ENCODE data around the gene COMMD1.
"Not testable (repeated sequence)": the region's sequence is repeated elsewhere in the genome, so short reads cannot be mapped to it uniquely, and the experiment has no call there.

COMMD1 gene

DNA sequence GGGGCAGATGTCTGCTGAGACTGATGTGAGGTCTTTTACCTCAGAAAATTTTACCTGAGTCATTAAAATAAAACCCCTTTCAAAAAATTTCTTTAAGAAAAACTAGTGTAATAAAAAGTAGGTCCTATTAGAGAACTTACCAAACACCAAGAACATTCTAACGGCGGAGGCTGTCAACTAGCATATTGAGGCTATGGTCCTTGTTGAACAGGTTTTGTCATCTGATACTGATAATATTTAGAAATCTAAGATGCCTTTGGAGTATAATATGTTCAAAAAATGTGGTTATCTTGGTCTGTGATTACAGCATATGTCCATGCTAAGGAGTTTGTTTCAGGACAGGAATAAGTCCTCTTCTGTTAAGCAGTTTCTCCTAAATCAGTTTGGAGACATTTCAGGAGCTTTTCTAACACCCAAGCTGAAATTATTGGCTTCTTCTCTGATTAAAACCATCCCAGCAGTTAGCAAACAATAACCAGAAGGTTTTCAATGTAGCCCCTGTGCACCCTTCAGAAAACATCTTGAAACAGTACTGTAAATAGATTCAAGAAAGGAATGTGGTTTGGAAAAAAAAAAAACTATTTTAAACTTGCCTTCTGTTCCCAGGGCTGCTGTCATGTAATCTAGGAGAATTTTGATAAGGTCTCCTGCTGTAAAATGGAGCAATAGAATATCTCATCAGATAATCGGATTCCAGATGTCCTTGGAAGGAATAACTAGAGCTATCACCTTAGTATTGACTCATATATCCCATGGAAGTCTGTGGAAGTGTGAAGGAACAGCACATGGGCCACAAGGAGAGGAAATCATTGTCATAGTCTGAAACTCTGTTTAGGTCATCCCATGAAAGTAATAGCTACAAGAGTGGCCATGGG, 231.7 kb downstream of the COMMD1 start:
- no peak for DNase-seq (ENCODE audit: low read depth in 2 of 2, low spot score in 1 of 2)

DNA sequence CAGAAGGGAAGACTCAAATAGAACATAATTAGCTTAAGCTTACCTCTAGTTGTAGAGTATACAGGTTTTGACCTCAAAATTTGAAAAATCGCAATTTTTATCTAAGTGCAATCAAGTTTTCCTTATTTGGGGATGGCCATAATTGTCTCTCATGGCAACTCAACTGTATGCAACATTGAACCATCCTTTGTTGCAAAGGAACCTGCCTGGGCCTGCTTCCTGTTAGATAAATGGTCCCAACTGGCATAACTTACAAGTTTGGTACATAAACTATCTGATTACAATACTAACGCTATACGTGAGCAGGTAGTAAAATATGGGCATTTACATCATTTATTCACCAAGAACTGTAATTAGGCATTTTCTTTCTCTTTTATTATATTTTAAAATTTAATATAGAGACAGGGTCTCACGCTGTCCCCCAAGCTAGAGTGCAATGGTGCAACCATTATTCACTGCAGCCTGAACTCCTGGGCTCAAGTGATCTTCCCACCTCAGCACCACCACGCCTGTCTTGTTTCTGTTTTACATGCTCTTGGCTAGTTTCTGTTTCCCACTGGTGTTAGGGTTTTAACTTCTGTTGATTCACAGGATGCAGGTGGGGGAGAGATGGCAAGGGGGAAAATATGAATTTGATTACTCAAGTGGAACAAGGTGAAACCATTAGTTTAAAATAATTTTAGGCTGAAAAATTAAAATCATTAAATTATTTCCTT, 235.1 kb downstream of the COMMD1 start:
- DNase-seq (ENCODE audit: low read depth in 2 of 2, low spot score in 1 of 2) = no peak

DNA sequence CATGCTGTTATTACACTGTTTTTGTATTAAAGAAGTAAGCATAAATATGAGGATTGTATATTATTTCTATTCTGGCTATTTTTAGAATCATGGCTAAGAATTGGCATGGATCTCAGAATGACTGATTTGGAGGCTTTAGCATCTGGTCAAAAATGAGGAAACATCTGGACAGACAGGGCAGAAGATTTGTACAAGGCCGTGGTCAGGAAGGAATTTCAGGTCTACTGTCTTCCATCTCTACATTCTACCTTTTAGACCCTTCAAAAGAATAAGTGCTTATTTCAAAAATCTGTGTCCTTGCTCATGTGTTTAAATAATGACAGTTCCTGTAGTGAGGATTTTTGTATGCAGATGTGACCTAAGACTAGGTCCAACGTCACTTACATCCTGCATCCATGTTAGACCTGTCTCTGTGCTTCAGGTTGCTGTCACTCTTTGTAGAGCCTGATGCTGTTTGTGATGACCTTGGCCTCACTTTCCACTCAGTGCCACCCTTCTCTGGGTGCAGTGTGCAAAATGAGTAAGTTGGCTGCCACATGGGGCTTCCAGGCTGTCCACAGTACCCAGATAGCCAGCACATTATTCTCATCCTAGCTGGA, 235.8 kb downstream of the COMMD1 start:
- no peak for DNase-seq (ENCODE audit: low read depth in 2 of 2, low spot score in 1 of 2)

DNA sequence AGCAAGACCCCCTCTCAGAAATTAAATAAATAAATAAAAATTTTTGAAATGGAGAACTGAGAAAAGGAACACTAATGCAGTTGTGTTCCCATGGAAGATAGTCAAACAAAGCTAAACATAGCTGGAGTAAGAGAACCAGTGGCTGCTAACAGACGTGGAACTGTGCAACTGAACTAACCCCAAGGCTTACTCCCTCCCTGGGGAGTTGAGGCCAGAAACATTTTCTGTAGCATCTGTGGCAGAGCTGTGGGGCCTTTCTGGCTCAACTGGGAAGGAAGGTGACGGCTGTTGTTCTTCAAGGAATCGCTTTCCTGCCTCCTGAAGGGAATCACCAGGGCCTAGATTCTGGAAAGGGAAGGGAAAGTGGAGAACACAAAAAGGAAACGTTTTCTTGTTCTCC, 236.6 kb downstream of the COMMD1 start:
- DNase-seq (ENCODE audit: low read depth in 2 of 2, low spot score in 1 of 2) = no peak

DNA sequence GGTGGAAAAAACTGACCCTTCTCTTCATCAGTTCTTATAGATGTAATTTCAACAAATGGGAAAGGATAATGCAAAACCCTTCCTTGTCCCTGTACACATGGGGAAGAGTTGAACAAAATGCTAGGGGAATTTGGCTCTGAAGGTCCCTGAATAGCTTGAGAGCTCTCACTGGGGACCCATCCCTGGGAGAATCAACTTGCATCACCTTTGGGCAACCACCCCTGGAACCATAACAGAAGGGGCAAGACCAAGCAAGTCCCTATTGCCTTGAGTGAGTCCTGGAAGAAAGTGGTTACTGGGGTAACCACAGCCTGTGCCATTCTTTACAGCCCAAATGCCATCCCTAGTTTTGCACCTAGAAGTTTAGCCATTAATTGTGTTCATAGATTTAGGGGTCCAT, 238.2 kb downstream of the COMMD1 start:
- no peak for DNase-seq (ENCODE audit: low read depth in 2 of 2, low spot score in 1 of 2)

DNA sequence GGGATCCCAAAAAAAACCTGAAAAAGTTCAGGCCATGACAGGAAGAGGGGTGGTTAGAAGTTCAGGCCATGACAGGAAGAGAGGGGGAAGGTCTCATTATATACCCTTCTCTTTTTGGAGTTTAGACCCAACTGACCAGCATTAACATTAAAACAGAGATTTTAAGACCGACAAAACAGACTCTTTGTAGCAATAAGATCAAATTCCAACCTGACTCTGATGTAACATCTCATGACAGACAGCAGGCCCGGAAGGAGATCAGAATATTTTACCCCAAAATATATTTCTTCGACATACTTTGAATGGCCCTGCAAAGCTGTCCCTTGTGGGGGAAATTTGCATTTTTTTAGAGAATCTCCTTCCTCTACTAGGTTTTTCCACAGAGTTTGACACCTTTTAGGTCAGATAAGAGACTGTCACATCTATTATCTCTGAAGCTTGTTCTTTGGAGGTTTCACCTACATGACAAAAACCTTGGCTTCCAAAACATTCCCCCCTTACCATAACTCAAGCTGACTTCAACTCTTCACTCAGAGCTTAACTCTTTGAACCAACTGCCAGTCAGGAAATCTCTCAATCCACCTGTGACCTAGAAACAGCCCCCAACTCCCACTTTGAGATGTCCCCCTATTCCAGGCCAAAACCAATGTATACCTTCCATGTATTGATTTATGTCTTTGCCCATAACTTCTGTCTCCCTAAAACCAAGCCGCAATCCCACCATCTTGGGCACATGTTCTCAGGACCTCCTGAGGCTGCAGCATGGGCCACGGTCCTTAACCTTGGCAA, 239.4 kb downstream of the COMMD1 start:
- no peak for DNase-seq (ENCODE audit: low read depth in 2 of 2, low spot score in 1 of 2)

DNA sequence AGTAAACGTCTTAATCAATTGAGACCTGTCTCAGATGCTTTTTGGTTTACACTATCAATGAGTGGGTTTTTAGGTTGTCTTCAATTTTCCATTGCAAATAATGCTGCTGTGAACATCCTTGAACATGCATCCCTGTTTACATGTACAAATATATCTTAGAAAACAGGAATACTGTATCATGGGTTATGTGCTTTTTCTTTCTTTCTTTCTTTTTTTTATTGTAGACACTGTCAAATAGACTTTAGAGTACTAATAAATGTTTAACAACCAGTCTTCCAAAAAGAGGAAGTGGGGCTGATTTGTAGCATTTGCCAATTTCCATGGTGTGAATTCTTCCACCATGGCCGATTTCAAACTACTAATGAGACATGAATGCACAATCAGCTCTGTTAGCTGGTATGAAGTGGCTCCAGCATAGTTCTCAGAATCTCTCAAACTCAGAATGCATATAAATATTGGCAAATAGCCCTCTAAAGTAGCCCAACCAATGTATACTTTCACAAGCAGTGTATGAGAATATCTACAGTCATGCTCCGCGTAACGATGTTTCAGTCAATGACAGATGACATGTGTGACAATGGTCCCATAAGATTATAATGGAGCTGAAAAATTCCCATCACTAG, 240.1 kb downstream of the COMMD1 start:
- DNase-seq (ENCODE audit: low read depth in 2 of 2, low spot score in 1 of 2) = no peak

DNA sequence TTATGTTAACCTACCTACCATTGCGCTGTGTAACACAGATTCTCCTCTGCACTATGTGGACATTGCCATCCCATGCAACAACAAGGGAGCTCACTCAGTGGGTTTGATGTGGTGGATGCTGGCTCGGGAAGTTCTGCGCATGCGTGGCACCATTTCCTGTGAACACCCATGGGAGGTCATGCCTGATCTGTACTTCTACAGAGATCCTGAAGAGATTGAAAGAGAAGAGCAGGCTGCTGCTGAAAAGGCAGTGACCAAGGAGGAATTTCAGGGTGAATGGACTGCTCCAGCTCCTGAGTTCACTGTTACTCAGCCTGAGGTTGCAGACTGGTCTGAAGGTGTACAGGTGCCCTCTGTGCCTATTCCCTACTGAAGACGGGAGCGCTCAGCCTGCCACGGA, 241.3 kb downstream of the COMMD1 start:
- peak in 1 of 2 donors; percentile 1 for DNase-seq (ENCODE audit: low read depth in 2 of 2, low spot score in 1 of 2)

DNA sequence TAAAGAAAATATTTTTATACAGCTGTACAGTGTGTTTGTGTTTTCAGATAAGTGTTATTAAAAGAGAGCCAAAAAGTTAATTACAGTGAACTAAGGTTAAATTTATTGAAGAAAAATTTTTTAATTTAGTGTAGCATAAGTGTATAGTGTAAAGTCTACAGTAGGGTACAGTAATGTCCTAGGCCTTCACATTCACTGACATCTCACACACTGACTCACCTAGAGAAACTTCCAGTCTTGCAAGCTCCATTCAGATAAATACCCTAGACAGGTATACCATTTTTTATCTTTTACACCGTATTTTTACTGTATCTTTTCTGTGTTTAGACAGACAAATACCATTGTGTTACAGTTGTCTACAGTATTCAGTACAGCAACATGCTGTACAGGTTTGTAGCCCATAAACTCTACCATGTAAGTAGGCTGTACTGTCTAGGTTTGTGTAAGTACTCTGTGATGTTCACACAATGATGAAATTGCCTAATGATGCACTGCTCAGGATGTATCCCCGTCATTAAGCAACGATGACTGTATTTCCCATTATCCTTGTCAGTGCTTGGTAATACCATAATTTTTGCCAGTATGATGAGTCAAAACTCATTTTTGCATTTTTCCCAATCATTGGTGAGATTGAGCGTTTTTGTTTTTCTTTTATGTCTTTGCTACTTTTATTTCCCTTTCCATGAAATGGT, 242.3 kb downstream of the COMMD1 start:
- DNase-seq (ENCODE audit: low read depth in 2 of 2, low spot score in 1 of 2) = no peak

DNA sequence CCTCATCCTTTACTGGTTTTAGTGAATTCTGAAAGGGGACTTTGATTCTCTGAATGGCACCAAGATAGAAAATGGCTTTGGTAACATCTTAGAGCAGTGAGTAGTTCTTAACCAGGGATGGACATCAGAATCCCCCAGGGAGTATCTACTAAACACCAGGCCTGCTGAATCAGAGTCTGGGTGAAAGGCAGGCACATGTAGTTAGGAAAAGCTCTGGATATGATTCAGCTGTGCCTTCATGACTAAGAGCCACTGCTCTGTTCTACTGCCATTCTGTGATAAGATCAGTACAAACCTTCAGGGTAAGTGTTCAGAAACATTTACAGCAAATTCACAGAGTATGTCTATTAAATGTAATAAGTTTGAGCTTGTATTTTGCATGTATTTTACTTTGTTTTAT, 244.2 kb downstream of the COMMD1 start:
- no peak for DNase-seq (ENCODE audit: low read depth in 2 of 2, low spot score in 1 of 2)

DNA sequence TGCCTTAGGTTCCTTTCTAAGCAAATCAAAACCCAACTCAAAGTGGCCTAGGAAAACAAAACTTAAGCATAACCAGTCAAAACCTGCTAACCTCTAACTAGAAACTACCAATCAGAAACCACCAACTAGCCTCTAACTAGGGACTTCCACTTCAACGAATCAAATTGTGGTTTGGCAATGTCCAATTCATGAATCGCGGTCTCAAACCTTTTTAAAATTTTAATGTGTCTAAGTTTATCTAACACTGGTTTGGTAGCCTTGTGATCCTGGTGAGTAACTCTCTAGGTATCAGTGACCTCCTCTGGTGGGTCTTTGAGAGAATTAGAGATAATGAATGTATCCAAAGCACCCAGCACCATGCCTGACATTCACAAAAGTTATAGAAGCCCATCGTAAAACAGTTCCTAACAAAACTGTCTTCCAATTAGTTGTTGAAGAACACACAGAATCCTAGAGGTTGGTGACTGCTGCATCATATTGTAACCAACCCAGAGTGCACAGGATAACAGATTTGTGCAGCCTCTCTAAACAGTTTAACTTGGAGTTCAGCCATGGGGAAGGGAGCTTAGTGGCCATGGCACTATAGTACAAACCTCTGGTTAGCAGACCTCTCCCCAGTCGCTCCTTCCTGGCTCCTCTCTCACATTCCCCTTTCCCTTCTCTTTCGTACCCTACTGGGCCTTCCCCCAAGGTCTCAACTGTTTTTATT, 245.3 kb downstream of the COMMD1 start:
- no peak for DNase-seq (ENCODE audit: low read depth in 2 of 2, low spot score in 1 of 2)

DNA sequence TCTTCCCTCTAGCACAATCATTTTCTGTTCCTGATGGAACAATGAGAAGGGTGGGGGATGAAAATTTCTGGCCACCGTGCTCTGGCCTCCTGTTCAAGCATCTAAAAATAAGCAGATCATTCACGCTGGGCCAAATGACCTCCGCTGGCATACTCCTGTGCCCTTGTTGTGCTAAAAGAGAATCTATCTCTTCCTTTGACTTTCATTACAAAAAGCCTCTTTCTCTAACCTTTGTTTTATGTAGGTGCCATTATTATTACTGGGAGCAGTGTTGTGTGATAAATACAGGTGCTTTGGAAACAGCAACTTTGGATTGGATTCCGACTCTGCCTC, 245.8 kb downstream of the COMMD1 start:
- DNase-seq (ENCODE audit: low read depth in 2 of 2, low spot score in 1 of 2) = no peak

DNA sequence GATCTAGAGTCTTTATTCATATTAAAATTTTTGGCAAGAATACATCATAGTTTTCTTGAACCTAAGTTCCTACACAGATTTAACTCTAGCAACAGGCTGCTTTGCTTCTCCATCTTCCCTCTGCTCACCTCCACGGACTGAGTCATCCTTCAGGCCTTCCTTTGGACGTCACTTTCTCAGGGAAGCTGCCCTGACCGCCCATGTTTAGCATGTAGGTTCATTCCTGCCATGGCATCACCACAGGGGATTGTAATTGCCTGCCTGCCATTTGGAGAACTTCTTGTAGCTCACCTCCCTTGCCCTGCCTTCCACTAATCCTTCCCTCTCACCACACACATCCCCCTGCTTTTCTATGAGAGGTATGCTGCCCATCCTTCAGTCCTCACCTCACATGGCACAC, 246.5 kb downstream of the COMMD1 start:
- no peak for DNase-seq (ENCODE audit: low read depth in 2 of 2, low spot score in 1 of 2)

DNA sequence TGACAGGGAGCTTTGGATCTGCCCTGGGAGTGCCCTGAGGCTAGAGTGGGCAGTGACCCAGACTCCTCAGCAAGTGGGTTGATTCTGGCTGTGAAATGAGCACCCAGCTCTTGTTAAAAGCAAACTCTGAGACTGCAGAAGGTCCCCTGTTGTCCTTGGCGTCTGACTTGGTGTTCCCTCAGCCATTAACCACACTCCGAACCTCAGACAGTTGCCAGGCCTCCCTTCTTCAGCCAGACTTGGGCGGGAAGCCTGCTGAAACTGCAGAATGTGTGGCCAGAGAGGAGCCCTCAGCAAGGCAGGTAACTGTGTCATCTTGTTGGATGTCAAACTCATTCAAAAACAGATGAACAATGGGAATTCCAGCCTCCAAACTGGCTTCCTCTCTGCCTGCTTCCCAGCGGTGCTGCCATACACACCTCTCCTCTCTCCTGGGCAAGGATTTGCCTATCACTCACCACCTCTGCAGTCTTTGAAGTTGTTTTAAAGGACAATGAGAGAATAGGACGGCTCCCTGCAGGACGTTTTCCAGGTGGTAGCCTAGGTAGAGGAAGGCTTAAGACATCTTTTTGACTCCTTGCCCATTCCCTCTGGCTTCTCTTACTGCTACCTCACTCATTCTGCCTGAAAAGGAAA, 251.5 kb downstream of the COMMD1 start:
- no peak for DNase-seq (ENCODE audit: low read depth in 2 of 2, low spot score in 1 of 2)

DNA sequence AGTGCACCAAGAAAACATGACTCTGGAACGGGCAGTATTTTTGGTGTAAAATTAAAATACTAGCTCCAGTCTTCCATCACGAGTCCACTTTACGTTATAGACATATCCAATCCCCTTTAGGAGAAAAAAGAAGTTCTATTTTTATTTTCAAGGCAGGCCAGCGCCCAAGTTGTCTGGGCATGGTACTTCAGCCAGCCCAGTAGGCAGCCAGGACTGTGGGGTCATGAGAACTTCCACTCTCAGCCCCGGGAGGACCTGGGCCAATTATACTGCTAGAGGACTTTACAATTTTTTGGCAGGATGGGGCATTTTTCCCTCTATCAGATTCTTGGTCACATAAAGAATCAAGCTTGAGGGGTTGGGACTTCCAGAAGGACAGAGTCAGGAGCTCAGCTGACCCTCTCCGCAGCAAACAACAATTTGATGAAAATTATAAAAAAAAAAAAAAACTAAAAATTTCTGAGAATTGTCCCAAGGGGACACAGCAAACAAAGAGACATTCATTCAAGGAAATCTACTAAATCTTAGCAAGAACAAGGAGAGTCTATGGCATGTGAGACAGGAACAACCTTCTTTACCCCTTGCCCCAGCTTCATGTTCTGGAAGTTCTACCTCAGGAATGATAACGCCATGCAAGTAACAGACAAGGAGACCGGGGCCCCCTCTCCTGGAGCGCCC, 253.1 kb downstream of the COMMD1 start:
- no peak for DNase-seq (ENCODE audit: low read depth in 2 of 2, low spot score in 1 of 2)

DNA sequence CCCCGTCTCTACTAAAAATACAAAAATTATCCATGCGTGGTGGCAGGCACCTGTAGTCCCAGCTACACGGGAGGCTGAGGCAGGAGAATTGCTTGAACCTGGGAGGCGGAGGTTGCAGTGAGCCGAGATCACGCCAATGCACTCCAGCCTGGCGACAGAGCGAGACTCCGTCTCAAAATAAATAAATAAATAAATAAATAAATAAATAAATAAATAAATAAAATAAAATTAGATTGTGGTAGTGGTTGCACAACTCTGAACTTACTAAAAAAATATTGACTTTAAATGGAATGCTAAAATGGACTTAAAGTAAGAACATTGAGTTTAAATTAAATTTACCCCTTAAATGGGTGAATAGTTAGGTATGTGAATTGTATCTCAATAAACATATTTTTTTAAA, 255.2 kb downstream of the COMMD1 start:
- DNase-seq (ENCODE audit: low read depth in 2 of 2, low spot score in 1 of 2) = not testable (repeated sequence)

DNA sequence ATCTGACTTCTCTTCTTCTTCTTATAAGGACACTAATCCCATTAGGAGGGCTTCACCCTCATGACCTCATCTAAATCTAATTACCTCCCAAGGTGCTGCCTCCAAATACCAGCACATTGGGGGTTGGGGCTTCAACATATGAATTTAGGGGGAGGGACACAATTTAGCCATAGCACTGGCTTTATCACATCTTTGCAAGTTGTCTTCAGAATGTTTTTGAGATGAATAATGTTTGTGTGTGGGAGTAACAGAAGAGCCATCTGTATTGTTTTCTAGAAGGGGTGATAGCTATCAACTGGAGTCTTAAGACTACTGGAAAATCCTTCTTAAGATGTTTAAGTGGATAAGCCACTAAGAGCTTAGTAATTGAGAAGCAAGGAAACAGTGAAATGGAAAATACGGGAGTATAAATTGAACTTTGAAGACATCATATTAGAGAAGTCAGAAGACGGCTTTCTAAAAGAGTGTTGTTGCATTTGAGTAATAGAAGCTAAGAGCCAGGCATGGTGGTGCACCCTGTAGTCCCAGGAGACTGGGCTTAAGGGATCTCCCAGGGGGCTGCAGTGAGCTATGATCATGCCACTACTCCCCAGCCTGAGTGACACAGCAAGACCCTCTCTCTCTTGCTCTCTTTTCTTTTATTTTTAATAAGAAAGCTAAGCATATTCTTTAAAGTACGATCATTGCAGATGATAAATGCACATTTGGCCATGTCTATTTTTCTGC, 257.8 kb downstream of the COMMD1 start:
- DNase-seq (ENCODE audit: low read depth in 2 of 2, low spot score in 1 of 2) = no peak

DNA sequence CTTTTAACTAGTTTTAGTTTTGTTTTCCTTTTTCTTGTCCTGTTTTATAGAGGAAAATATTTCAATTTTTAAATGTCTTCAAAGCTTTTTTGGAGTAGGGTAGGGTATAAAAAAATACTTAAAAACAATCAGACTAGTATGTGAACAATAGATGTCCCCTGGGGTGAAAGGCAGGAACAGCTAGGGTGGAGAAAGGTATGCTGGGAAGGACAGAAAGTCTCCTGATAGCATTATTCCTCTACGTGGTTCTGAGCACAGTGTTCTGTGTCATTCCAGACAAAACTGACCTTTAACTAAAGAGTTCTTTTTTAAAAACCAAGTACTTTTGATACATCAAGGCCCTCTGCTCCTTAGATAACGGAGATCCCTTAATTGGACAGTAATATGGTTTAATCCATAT, 258.4 kb downstream of the COMMD1 start:
- DNase-seq (ENCODE audit: low read depth in 2 of 2, low spot score in 1 of 2) = no peak
